CD4-positive, CD25-positive, alpha-beta regulatory T cell (primary cell): ENCODE results near the gene MAP2K7. TPM values are rescaled to one million over a fixed set of nuclear protein-coding genes. Genes with fewer than 3 reads are reported as not detected.

Experiments used
- ATAC-seq, 2 donors: fragments of 150-1000 bp; cut with Tn5 transposase; one replicate each; pipeline ENCODE4 v1.10.0; 2021; ENCODE audit warnings: low read depth in 2 of 2, moderate number of reproducible peaks in 2 of 2, moderate library complexity in 1 of 2
- DNase-seq, 3 donors: peaks; one replicate each; pipeline versions ENCODE4 v3.0.0 to v3.0.0-alpha.2; 2012 to 2022; ENCODE audit warnings: mixed read lengths in 1 of 3
- H3K27ac ChIP-seq: one replicate; pipeline ENCODE4 v1.7.0; 2013; ENCODE audit warnings: mild to moderate bottlenecking, low read length; ENCODE audit not compliant: insufficient read depth, poor library complexity, severe bottlenecking
- H3K27me3 ChIP-seq: one replicate; pipeline ENCODE4 v1.7.0; 2013; ENCODE audit warnings: low read length; ENCODE audit not compliant: control insufficient read depth, insufficient read depth
- H3K36me3 ChIP-seq: one replicate; pipeline ENCODE4 v1.7.0; 2013; ENCODE audit warnings: mild to moderate bottlenecking, low read length, moderate library complexity; ENCODE audit not compliant: control insufficient read depth, insufficient read depth
- H3K4me1 ChIP-seq: 2 replicates; pipeline ENCODE4 v1.7.0; 2013; ENCODE audit warnings: mild to moderate bottlenecking, low read length; ENCODE audit not compliant: insufficient read depth, control insufficient read depth, poor library complexity, severe bottlenecking
- H3K4me3 ChIP-seq: one replicate; pipeline ENCODE4 v1.7.0; 2013; ENCODE audit warnings: low read depth, mild to moderate bottlenecking, low read length, moderate library complexity
- H3K9me3 ChIP-seq, 2 experiments: 1 replicate in 1 of 2; 2 replicates in 1 of 2; pipeline ENCODE4 v1.7.0; 2013; ENCODE audit warnings: low read length in 2 of 2, mild to moderate bottlenecking in 1 of 2, moderate library complexity in 1 of 2; ENCODE audit not compliant: control insufficient read depth in 2 of 2
- H3K27ac Mint-ChIP-seq, 3 donors: one replicate each; pipeline ENCODE4 v1.8.0; 2020 to 2022; ENCODE audit warnings: mild to moderate bottlenecking in 3 of 3, mixed read lengths in 3 of 3, moderate library complexity in 2 of 3
- H3K27me3 Mint-ChIP-seq: one replicate; pipeline ENCODE4 v1.8.0; 2022; ENCODE audit warnings: mild to moderate bottlenecking, mixed read lengths
- H3K36me3 Mint-ChIP-seq: one replicate; pipeline ENCODE4 v1.8.0; 2020; ENCODE audit warnings: mixed read lengths
- H3K4me1 Mint-ChIP-seq, 4 donors: one replicate each; pipeline ENCODE4 v1.8.0; 2020 to 2022; ENCODE audit warnings: mixed read lengths in 4 of 4, mild to moderate bottlenecking in 1 of 4
- H3K4me3 Mint-ChIP-seq, 4 donors: one replicate each; pipeline ENCODE4 v1.8.0; 2020 to 2022; ENCODE audit warnings: mild to moderate bottlenecking in 4 of 4, mixed read lengths in 4 of 4, moderate library complexity in 3 of 4
- H3K9me3 Mint-ChIP-seq, 7 donors: one replicate each; pipeline ENCODE4 v1.8.0; 2020 to 2022; ENCODE audit warnings: mixed read lengths in 7 of 7, mild to moderate bottlenecking in 3 of 7, moderate library complexity in 2 of 7
- polyA plus RNA-seq, 4 donors: library from polyadenylated mRNA; unstranded; fragments of 300-500 nt; fragmentation: Illumina TruSeq; gene quantifications; one replicate each; pipeline ENCODE4 v1.2.3, GENCODE V29; 2021
- total RNA-seq: library from RNA; stranded (reverse); gene quantifications from one replicate; pipeline ENCODE4 v1.2.3, GENCODE V29; 2022

MAP2K7 gene
- total and polyA plus RNA-seq, 5 donors from 2014 or later, result 1.7 to 93.4 (median 2.7) TPM

DNA sequence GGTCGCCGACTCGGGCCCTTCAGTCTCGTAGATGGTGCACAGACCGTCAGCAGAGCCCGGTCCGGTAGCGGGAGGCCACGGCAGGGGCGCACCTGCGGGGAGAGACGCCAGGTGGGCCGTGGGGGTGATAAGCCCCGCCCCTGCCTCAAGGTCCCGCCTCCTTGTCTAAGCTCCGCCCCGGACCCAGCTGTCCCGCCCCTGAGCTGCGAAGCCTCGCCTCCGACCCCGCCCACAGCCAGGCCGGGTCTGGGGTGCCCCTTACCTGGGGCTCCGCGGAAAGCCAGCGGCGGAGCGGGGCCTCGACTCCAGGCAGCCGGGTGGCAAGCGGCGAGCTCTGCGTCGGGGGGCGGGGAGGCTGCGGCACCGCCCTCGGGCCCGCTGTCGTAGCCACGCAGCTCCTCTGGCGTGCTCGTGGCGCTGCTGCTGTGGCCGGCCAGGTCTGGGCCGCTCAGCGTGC, 34.2 kb upstream of the MAP2K7 start:
- Histone ChIP-seq H3K27me3 (peaks cover 2% of the 10 kb centered on the region), H3K4me1 (peaks cover 51% of the 10 kb centered on the region), H3K9me3 (no peaks in the 10 kb centered on the region), H3K27ac (peak overlapping the region; percentile 78), H3K36me3 (no peaks in the 10 kb centered on the region), H3K4me3 (no peak overlapping the region)
- H3K27me3 Mint-ChIP-seq, result peaks cover 37% of the 10 kb centered on the region
- peak overlapping the region; percentile 21 to 83 (median 75) for H3K4me3 Mint-ChIP-seq
- H3K36me3 Mint-ChIP-seq, result no peaks in the 10 kb centered on the region
- no peak overlapping the region for H3K27ac Mint-ChIP-seq
- ATAC-seq (peak; percentile 64 to 66), DNase-seq (peak; percentile 70 to 90 (median 75))
- no peaks in the 10 kb centered on the region for H3K9me3 Mint-ChIP-seq
- peaks cover 0 to 52% (median 16%) of the 10 kb centered on the region in 4 donors for H3K4me1 Mint-ChIP-seq

- Mint-ChIP-seq H3K4me3 (peak overlapping the region in 2 of 4 donors; percentile 77 to 84), H3K9me3 (no peaks in the 10 kb centered on the region), H3K36me3 (no peaks in the 10 kb centered on the region), H3K4me1 (peaks cover 0 to 52% (median 14%) of the 10 kb centered on the region in 4 donors), H3K27me3 (peaks cover 34% of the 10 kb centered on the region), H3K27ac (no peak overlapping the region)
- H3K4me3 ChIP-seq, result no peak overlapping the region
- DNase-seq, result peak in 2 of 3 donors; percentile 45 to 57
- H3K4me1 ChIP-seq, result peaks cover 57% of the 10 kb centered on the region
- no peaks in the 10 kb centered on the region for H3K9me3 ChIP-seq
- no peaks in the 10 kb centered on the region for H3K36me3 ChIP-seq
- peak overlapping the region; percentile 78 for H3K27ac ChIP-seq
- ATAC-seq, result no peak
- peaks cover 4% of the 10 kb centered on the region for H3K27me3 ChIP-seq
These were observed 33.7 kb upstream of the MAP2K7 start for GRCh38 chr19:7869910-7870511.

DNA sequence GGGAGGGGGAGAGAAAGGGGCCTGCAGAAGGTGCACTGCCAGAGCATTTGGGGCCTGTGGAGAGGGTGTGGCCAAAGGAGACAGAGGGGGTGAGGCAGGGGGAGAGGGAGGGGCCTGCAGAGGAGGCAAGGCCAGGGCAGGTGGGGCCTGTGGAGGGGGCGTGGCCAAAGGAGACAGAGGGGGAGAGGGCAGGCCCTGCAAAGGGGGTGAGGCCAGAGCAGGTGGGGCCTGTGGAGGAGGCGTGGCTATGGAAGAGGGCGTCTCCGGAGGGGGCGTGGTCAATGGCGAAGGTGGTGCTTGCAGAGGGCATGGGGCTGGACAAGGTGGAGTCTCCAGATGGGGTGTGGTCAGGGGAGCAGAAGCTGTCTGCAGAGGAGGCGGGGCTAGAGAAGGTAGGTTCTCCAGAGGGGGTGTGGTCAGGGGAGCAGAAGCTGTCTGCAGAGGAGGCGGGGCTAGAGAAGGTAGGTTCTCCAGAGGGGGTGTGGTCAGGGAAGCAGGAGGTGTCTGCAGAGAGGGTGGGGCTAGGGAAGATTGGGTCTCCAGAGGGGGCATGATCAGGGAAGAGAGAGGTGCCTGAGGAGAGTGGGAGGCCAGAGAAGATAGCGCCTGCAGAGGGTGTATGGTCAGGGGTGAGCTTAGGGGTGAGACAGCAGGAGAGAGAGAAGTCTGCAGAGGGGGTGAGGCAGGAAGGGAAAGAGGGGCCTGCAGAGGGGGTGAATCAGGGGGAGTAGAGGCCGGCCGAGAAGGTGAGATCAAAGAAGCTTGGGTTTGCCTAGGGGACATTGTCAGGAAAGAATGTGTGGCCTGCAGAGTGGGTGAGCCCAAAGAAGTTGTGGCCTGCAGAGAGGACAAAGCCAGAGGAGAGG, 32.9 kb upstream of the MAP2K7 start:
- peaks cover 39% of the 10 kb centered on the region for H3K27me3 Mint-ChIP-seq
- H3K27ac ChIP-seq, result no peak overlapping the region
- peaks cover 0 to 2% (median 0%) of the 10 kb centered on the region in 7 donors for H3K9me3 Mint-ChIP-seq
- H3K4me3 Mint-ChIP-seq, result peak overlapping the region; percentile 16 to 85 (median 62)
- no peaks in the 10 kb centered on the region for H3K36me3 ChIP-seq
- peaks cover 57% of the 10 kb centered on the region for H3K4me1 ChIP-seq
- no peak overlapping the region for H3K27ac Mint-ChIP-seq
- H3K4me3 ChIP-seq, result no peak overlapping the region
- ATAC-seq (no peak), DNase-seq (peak; percentile 42 to 50 (median 45))
- no peaks in the 10 kb centered on the region for H3K36me3 Mint-ChIP-seq
- peaks cover 0 to 46% (median 9%) of the 10 kb centered on the region in 4 donors for H3K4me1 Mint-ChIP-seq
- no peaks in the 10 kb centered on the region for H3K9me3 ChIP-seq
- peaks cover 4% of the 10 kb centered on the region for H3K27me3 ChIP-seq

DNA sequence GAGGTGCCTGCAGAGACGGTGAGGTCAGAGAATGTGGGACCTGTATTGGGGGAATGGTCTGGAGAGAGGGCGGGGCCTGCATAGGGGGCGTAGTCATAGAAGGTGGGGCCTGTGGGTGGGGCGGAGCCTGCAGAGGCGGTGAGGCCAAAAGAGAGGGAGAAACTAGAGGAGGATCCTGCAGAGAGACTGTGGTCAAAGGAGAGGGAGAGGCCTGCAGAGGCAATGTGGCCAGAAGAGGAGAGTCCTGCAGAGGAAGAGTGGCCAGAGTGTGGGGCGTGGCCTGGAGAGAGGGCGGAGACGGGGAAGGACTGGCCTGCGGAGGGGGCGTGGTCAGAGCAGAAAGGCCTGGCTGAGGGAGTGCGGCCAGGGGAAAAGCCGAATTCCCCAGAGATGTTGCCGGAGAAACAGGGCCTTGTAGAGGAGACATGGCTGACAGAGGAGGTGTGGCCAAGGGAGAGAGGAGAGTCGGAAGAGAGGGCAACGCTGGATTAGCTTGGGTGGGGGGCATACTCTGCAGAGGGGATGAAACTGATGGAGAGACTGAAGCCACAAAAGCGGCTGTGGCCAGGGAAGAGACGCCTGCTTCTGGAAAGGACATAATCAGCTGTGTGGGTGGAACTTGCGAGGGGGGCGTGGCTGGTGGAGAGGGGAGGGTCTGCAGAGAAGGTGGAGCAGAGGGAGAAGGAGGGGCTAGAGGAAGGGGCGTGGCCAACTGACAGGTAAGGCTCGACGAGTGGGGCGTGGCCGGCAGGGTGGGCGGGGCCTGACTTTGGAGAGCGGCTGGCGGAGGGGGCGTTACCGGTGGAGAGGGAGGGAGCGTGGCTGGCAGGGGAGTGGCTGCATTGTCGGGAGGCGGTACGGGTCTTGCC, 32.0 kb upstream of the MAP2K7 start:
- H3K27ac ChIP-seq, result no peak overlapping the region
- no peak for ATAC-seq

GRCh38 chr19:7872306-7873204, 31.1 kb upstream of the MAP2K7 start:
- peak overlapping the region in 3 of 4 donors; percentile 54 to 85 (median 79) for H3K4me3 Mint-ChIP-seq
- H3K9me3 ChIP-seq, result no peaks in the 10 kb centered on the region
- H3K9me3 Mint-ChIP-seq, result peaks cover 0 to 3% (median 0%) of the 10 kb centered on the region in 7 donors
- H3K4me1 ChIP-seq, result peaks cover 57% of the 10 kb centered on the region
- DNase-seq, result no peak
- peaks cover 4% of the 10 kb centered on the region for H3K27me3 ChIP-seq
- H3K36me3 Mint-ChIP-seq, result no peaks in the 10 kb centered on the region
- no peak overlapping the region for H3K27ac Mint-ChIP-seq
- H3K27ac ChIP-seq, result no peak overlapping the region
- peaks cover 46% of the 10 kb centered on the region for H3K27me3 Mint-ChIP-seq
- H3K36me3 ChIP-seq, result no peaks in the 10 kb centered on the region
- H3K4me3 ChIP-seq, result no peak overlapping the region
- H3K4me1 Mint-ChIP-seq, result peaks cover 0 to 43% (median 9%) of the 10 kb centered on the region in 4 donors
- ATAC-seq, result no peak

More for the DNA sequence above, 32.0 kb upstream of the MAP2K7 start:
- Mint-ChIP-seq H3K27me3 (peaks cover 46% of the 10 kb centered on the region), H3K36me3 (no peaks in the 10 kb centered on the region), H3K4me3 (peak overlapping the region; percentile 54 to 85 (median 74)), H3K9me3 (peaks cover 0 to 3% (median 0%) of the 10 kb centered on the region in 7 donors), H3K4me1 (peaks cover 0 to 48% (median 9%) of the 10 kb centered on the region in 4 donors), H3K27ac (peak overlapping the region in 1 of 3 donors; percentile 56)
- H3K27me3 ChIP-seq, result peaks cover 4% of the 10 kb centered on the region
- peaks cover 57% of the 10 kb centered on the region for H3K4me1 ChIP-seq
- DNase-seq, result peak; percentile 68 to 80 (median 79)
- H3K36me3 ChIP-seq, result no peaks in the 10 kb centered on the region
- no peak overlapping the region for H3K4me3 ChIP-seq
- H3K9me3 ChIP-seq, result no peaks in the 10 kb centered on the region

- H3K27me3 Mint-ChIP-seq, result peaks cover 43% of the 10 kb centered on the region
These were observed 30.2 kb upstream of the MAP2K7 start for GRCh38 chr19:7873304-7874075.

More at GRCh38 chr19:7873304-7874075, 30.2 kb upstream of the MAP2K7 start:
- Mint-ChIP-seq H3K4me3 (peak overlapping the region in 2 of 4 donors; percentile 77 to 84), H3K4me1 (peaks cover 0 to 39% (median 9%) of the 10 kb centered on the region in 4 donors), H3K36me3 (no peaks in the 10 kb centered on the region), H3K27ac (no peak overlapping the region), H3K9me3 (peaks cover 0 to 3% (median 0%) of the 10 kb centered on the region in 7 donors)
- DNase-seq (no peak), ATAC-seq (no peak)
- Histone ChIP-seq H3K9me3 (no peaks in the 10 kb centered on the region), H3K4me1 (peaks cover 53% of the 10 kb centered on the region), H3K27ac (no peak overlapping the region), H3K36me3 (no peaks in the 10 kb centered on the region), H3K27me3 (peaks cover 4% of the 10 kb centered on the region), H3K4me3 (no peak overlapping the region)
